Rectal smooth muscle tissue (tissue), 1 donor: Measurements from ENCODE around the gene PDLIM7.
A peak's percentile ranks its signal among the peaks of the same experiment; 100 is the strongest.

Experiments
- H3K27ac ChIP-seq: one replicate; pipeline ENCODE4 v1.7.0; 2013; ENCODE audit warnings: low read depth, low read length, inconsistent platforms
- H3K27me3 ChIP-seq: one replicate; pipeline ENCODE4 v1.7.0; 2013; ENCODE audit warnings: low read length; ENCODE audit not compliant: control insufficient read depth, insufficient read depth
- H3K36me3 ChIP-seq: one replicate; pipeline ENCODE4 v1.7.0; 2013; ENCODE audit warnings: low read length; ENCODE audit not compliant: control insufficient read depth, insufficient read depth
- H3K4me1 ChIP-seq: one replicate; pipeline ENCODE4 v1.7.0; 2013; ENCODE audit warnings: low read length; ENCODE audit not compliant: control insufficient read depth, insufficient read depth
- H3K4me3 ChIP-seq: one replicate; pipeline ENCODE4 v1.7.0; 2013; ENCODE audit warnings: low read length
- H3K9ac ChIP-seq: one replicate; pipeline ENCODE4 v1.7.0; 2013; ENCODE audit warnings: low read length

The PDLIM7 gene

GRCh38 chr5:177457852-177458681 lies 39.3 kb downstream of the PDLIM7 start:
- H3K27me3 ChIP-seq: no peaks in the 10 kb centered on the region
- no peaks in the 10 kb centered on the region for H3K36me3 ChIP-seq
- no peak overlapping the region for H3K9ac ChIP-seq
- H3K27ac ChIP-seq: peak overlapping the region; percentile 54
- no peak overlapping the region for H3K4me3 ChIP-seq
- peaks cover 18% of the 10 kb centered on the region for H3K4me1 ChIP-seq

- peaks cover 19% of the 10 kb centered on the region for H3K4me1 ChIP-seq
- H3K9ac ChIP-seq: no peak overlapping the region
- no peaks in the 10 kb centered on the region for H3K27me3 ChIP-seq
- H3K36me3 ChIP-seq: no peaks in the 10 kb centered on the region
- no peak overlapping the region for H3K4me3 ChIP-seq
- H3K27ac ChIP-seq: peak overlapping the region; percentile 54
Measured at GRCh38 chr5:177456976-177457851, 40.2 kb downstream of the PDLIM7 start.

GRCh38 chr5:177456591-177456964 lies 40.8 kb downstream of the PDLIM7 start:
- Histone ChIP-seq H3K9ac (no peak overlapping the region), H3K4me1 (peaks cover 19% of the 10 kb centered on the region), H3K27me3 (no peaks in the 10 kb centered on the region), H3K27ac (peak overlapping the region; percentile 54), H3K36me3 (no peaks in the 10 kb centered on the region), H3K4me3 (no peak overlapping the region)

GRCh38 chr5:177455661-177456590 lies 41.5 kb downstream of the PDLIM7 start:
- no peak overlapping the region for H3K27ac ChIP-seq
- H3K9ac ChIP-seq: peak overlapping the region; percentile 33
- H3K36me3 ChIP-seq: no peaks in the 10 kb centered on the region
- peaks cover 2% of the 10 kb centered on the region for H3K27me3 ChIP-seq
- peaks cover 19% of the 10 kb centered on the region for H3K4me1 ChIP-seq
- peak overlapping the region; percentile 69 for H3K4me3 ChIP-seq

- Histone ChIP-seq H3K36me3 (no peaks in the 10 kb centered on the region), H3K4me1 (peaks cover 19% of the 10 kb centered on the region), H3K27ac (no peak overlapping the region), H3K27me3 (peaks cover 2% of the 10 kb centered on the region), H3K4me3 (peak overlapping the region; percentile 69), H3K9ac (no peak overlapping the region)
Measured at GRCh38 chr5:177455036-177455660, 42.3 kb downstream of the PDLIM7 start.

- Histone ChIP-seq H3K27ac (no peak overlapping the region), H3K4me1 (peaks cover 19% of the 10 kb centered on the region), H3K36me3 (no peaks in the 10 kb centered on the region), H3K27me3 (peaks cover 5% of the 10 kb centered on the region), H3K9ac (no peak overlapping the region), H3K4me3 (peak overlapping the region; percentile 69)
Measured at GRCh38 chr5:177454397-177455035, 42.9 kb downstream of the PDLIM7 start.

GRCh38 chr5:177453852-177454396 lies 43.5 kb downstream of the PDLIM7 start:
- Histone ChIP-seq H3K27me3 (peaks cover 6% of the 10 kb centered on the region), H3K4me1 (peaks cover 19% of the 10 kb centered on the region), H3K4me3 (peak overlapping the region; percentile 57), H3K36me3 (no peaks in the 10 kb centered on the region), H3K27ac (no peak overlapping the region), H3K9ac (no peak overlapping the region)

GRCh38 chr5:177452688-177453638 lies 44.4 kb downstream of the PDLIM7 start:
- peaks cover 8% of the 10 kb centered on the region for H3K27me3 ChIP-seq
- H3K4me1 ChIP-seq: peaks cover 19% of the 10 kb centered on the region
- no peak overlapping the region for H3K4me3 ChIP-seq
- no peak overlapping the region for H3K27ac ChIP-seq
- no peaks in the 10 kb centered on the region for H3K36me3 ChIP-seq
- H3K9ac ChIP-seq: no peak overlapping the region

- Histone ChIP-seq H3K4me3 (no peak overlapping the region), H3K36me3 (no peaks in the 10 kb centered on the region), H3K27ac (no peak overlapping the region), H3K27me3 (peaks cover 11% of the 10 kb centered on the region), H3K4me1 (peaks cover 12% of the 10 kb centered on the region), H3K9ac (no peak overlapping the region)
Measured at GRCh38 chr5:177450667-177451424, 46.6 kb downstream of the PDLIM7 start.
